Stimulated activated CD4-positive, alpha-beta T cell treated with anti-CD3 and anti-CD28 coated beads, Interleukin-2, amount 100 ng/mL, for 48 hours (primary cell): ENCODE measurements around the gene EPS8L2.
"Not testable (repeated sequence)": the region's sequence is repeated elsewhere in the genome, so short reads cannot be mapped to it uniquely, and the experiment has no call there.

Experiments used
- DNase-seq, 2 donors: peaks; one replicate each; pipeline ENCODE4 v3.0.0-alpha.2; 2020

Gene EPS8L2

GRCh38 chr11:726278-727220 is 20.5 kb downstream of the EPS8L2 start:
- peak in 1 of 2 donors; percentile 54 for DNase-seq

GRCh38 chr11:727281-727701 is 21.3 kb downstream of the EPS8L2 start:
- no peak for DNase-seq

GRCh38 chr11:727859-728748 is 22.1 kb downstream of the EPS8L2 start:
- DNase-seq: peak; percentile 81 to 82

GRCh38 chr11:728901-729491 is 23.0 kb downstream of the EPS8L2 start:
- no peak for DNase-seq

- DNase-seq: no peak
Observed at GRCh38 chr11:729492-730074, 23.6 kb downstream of the EPS8L2 start.

GRCh38 chr11:733072-733471 is 27.0 kb downstream of the EPS8L2 start:
- no peak for DNase-seq

- DNase-seq: not testable (repeated sequence)
Observed at GRCh38 chr11:734541-734940, 28.5 kb downstream of the EPS8L2 start.

- no peak for DNase-seq
Observed at GRCh38 chr11:737366-737765, 31.3 kb downstream of the EPS8L2 start.

GRCh38 chr11:737899-738298 is 31.9 kb downstream of the EPS8L2 start:
- DNase-seq: not testable (repeated sequence)

GRCh38 chr11:742156-742546 is 36.1 kb downstream of the EPS8L2 start:
- DNase-seq: no peak

- DNase-seq: no peak
Observed at GRCh38 chr11:742571-743201, 36.7 kb downstream of the EPS8L2 start.

- DNase-seq: no peak
Observed at GRCh38 chr11:745428-745827, 39.4 kb downstream of the EPS8L2 start.

- DNase-seq: no peak
Observed at GRCh38 chr11:746289-747157, 40.5 kb downstream of the EPS8L2 start.

- DNase-seq: peak; percentile 85 to 89
Observed at GRCh38 chr11:747158-748006, 41.4 kb downstream of the EPS8L2 start, which contains the start of gene TALDO1. TALDO1 (plus strand) TSS chr11:747464; CDS start chr11:747482, 18 bp downstream.

- no peak for DNase-seq
Observed at GRCh38 chr11:748007-748359, 42.0 kb downstream of the EPS8L2 start.

GRCh38 chr11:749731-750130 is 43.7 kb downstream of the EPS8L2 start:
- no peak for DNase-seq

GRCh38 chr11:760236-760635 is 54.2 kb downstream of the EPS8L2 start:
- DNase-seq: no peak

- DNase-seq: no peak
Observed at GRCh38 chr11:761526-762108, 55.6 kb downstream of the EPS8L2 start.

- no peak for DNase-seq
Observed at GRCh38 chr11:762421-763072, 56.5 kb downstream of the EPS8L2 start.
